Neuronal stem cell (in vitro differentiated cells): Measurements from ENCODE around the gene MLLT3.

Experiments
- DNase-seq: peaks from one replicate; pipeline ENCODE4 v3.0.0-alpha.2; 2013; ENCODE audit warnings: low spot score
- H2AFZ ChIP-seq: one replicate; pipeline ENCODE4 v1.6.1; 2013; ENCODE audit warnings: mild to moderate bottlenecking, low read length, inconsistent platforms
- H2AK5ac ChIP-seq: 2 replicates; pipeline ENCODE4 v1.6.1; 2013; ENCODE audit warnings: low read depth, mild to moderate bottlenecking, inconsistent platforms, low read length, moderate library complexity, mixed read lengths
- H2BK120ac ChIP-seq: 2 replicates; pipeline ENCODE4 v1.6.1; 2013; ENCODE audit warnings: low read depth, mild to moderate bottlenecking, inconsistent platforms, low read length, moderate library complexity, mixed read lengths
- H2BK12ac ChIP-seq: one replicate; pipeline ENCODE4 v1.6.1; 2013; ENCODE audit warnings: low read length, inconsistent platforms
- H2BK15ac ChIP-seq: 2 replicates; pipeline ENCODE4 v1.6.1; 2013; ENCODE audit warnings: mild to moderate bottlenecking, low read length, inconsistent platforms, mixed read lengths
- H2BK5ac ChIP-seq: one replicate; pipeline ENCODE4 v1.6.1; 2013; ENCODE audit warnings: inconsistent platforms, mild to moderate bottlenecking, low read length, moderate library complexity
- H3K14ac ChIP-seq: one replicate; pipeline ENCODE4 v1.6.1; 2013; ENCODE audit warnings: low read length, inconsistent platforms
- H3K18ac ChIP-seq: 2 replicates; pipeline ENCODE4 v1.6.1; 2013; ENCODE audit warnings: low read length, inconsistent platforms
- H3K23ac ChIP-seq: 2 replicates; pipeline ENCODE4 v1.6.1; 2013; ENCODE audit warnings: low read depth, mild to moderate bottlenecking, mixed read lengths, low read length, inconsistent platforms; ENCODE audit not compliant: poor library complexity
- H3K27ac ChIP-seq: replicated peaks from 3 replicates; pipeline ENCODE4 v1.5.1; 2013; ENCODE audit warnings: low read length, inconsistent platforms
- H3K27me3 ChIP-seq, 3 experiments: 2 replicates each; pipeline ENCODE4 v1.6.1; 2013; ENCODE audit warnings: low read length in 3 of 3, mild to moderate bottlenecking in 2 of 3, inconsistent platforms in 1 of 3, low read depth in 1 of 3, mixed read lengths in 1 of 3, moderate library complexity in 1 of 3; ENCODE audit not compliant: control insufficient read depth in 3 of 3, insufficient read depth in 3 of 3
- H3K36me3 ChIP-seq, 2 donors: replicated peaks in 1 of 2; 2 replicates each; pipeline ENCODE4 v1.6.1; 2013; ENCODE audit warnings: low read length in 2 of 2; ENCODE audit not compliant: control insufficient read depth in 2 of 2, insufficient read depth in 2 of 2
- H3K4ac ChIP-seq: 2 replicates; pipeline ENCODE4 v1.6.1; 2013; ENCODE audit warnings: inconsistent platforms, mild to moderate bottlenecking, low read length, moderate library complexity
- H3K4me1 ChIP-seq, 2 donors: 1 replicate in 1 of 2; 2 replicates in 1 of 2; pipeline ENCODE4 v1.6.1; 2013; ENCODE audit warnings: low read length in 2 of 2, low read depth in 1 of 2; ENCODE audit not compliant: control insufficient read depth in 2 of 2, insufficient read depth in 1 of 2
- H3K4me2 ChIP-seq: one replicate; pipeline ENCODE4 v1.6.1; 2013; ENCODE audit warnings: mild to moderate bottlenecking, low read length, inconsistent platforms; ENCODE audit not compliant: insufficient read depth, poor library complexity, severe bottlenecking
- H3K4me3 ChIP-seq, 2 donors: 2 replicates each; pipeline ENCODE4 v1.5.1; 2013; ENCODE audit warnings: low read length in 2 of 2, mild to moderate bottlenecking in 2 of 2, inconsistent platforms in 1 of 2, moderate library complexity in 1 of 2
- H3K79me1 ChIP-seq: one replicate; pipeline ENCODE4 v1.6.1; 2013; ENCODE audit warnings: low read depth, mild to moderate bottlenecking, inconsistent platforms, low read length, moderate library complexity
- H3K9ac ChIP-seq: one replicate; pipeline ENCODE4 v1.6.1; 2013; ENCODE audit warnings: mild to moderate bottlenecking, low read depth, low read length, inconsistent platforms; ENCODE audit not compliant: poor library complexity
- H3K9me3 ChIP-seq, 2 donors: replicated peaks in 1 of 2; 2 replicates each; pipeline versions ENCODE3 to v1.6.1; 2013; ENCODE audit warnings: low read length in 2 of 2, mild to moderate bottlenecking in 2 of 2, inconsistent platforms in 1 of 2, low read depth in 1 of 2, mixed read lengths in 1 of 2, moderate library complexity in 1 of 2; ENCODE audit not compliant: control insufficient read depth in 2 of 2, insufficient read depth in 1 of 2
- H4K8ac ChIP-seq: one replicate; pipeline ENCODE4 v1.6.1; 2013; ENCODE audit warnings: low read depth, mild to moderate bottlenecking, inconsistent platforms, low read length, moderate library complexity
- H4K91ac ChIP-seq: one replicate; pipeline ENCODE4 v1.6.1; 2013; ENCODE audit warnings: low read length, low read depth, mild to moderate bottlenecking, inconsistent platforms; ENCODE audit not compliant: poor library complexity
- WGBS, 2 donors: extraction: QIAGEN DNeasy Blood & Tissue Kit; methylation state at CpG; one replicate each; pipeline ENCODE4 v1.1.7; 2013; ENCODE audit warnings: missing lambda C conversion rate in 2 of 2, mixed read lengths in 1 of 2; ENCODE audit not compliant: insufficient read length in 2 of 2, insufficient replicate concordance in 1 of 2; ENCODE audit errors: extremely low coverage in 2 of 2; 5-methylcytosine and 5-hydroxymethylcytosine counted together

Gene MLLT3

GRCh38 chr9:20490246-20490834, 132.0 kb downstream of the MLLT3 start:
- Histone ChIP-seq H3K27ac (no peak overlapping the region), H3K4me1 (peaks cover 0 to 4% of the 10 kb centered on the region in 2 donors), H3K9ac (no peak overlapping the region), H3K23ac (no peak overlapping the region), H3K4ac (no peak overlapping the region), H3K79me1 (no peaks in the 10 kb centered on the region), H2BK12ac (no peak overlapping the region), H3K27me3 (no peaks in the 10 kb centered on the region), H3K4me3 (no peak overlapping the region), H4K91ac (no peak overlapping the region), H3K4me2 (no peak overlapping the region), H3K14ac (no peak overlapping the region), H4K8ac (no peak overlapping the region), H2BK15ac (no peak overlapping the region), H3K36me3 (no peaks in the 10 kb centered on the region), H3K18ac (no peak overlapping the region), H2AK5ac (no peak overlapping the region), H2BK120ac (no peak overlapping the region), H2AFZ (no peak overlapping the region), H3K9me3 (no peaks in the 10 kb centered on the region), H2BK5ac (no peak overlapping the region)
- no peak for DNase-seq
- no CpG with 5 or more reads among the region's 4 CpGs for WGBS, 2 donors

DNA sequence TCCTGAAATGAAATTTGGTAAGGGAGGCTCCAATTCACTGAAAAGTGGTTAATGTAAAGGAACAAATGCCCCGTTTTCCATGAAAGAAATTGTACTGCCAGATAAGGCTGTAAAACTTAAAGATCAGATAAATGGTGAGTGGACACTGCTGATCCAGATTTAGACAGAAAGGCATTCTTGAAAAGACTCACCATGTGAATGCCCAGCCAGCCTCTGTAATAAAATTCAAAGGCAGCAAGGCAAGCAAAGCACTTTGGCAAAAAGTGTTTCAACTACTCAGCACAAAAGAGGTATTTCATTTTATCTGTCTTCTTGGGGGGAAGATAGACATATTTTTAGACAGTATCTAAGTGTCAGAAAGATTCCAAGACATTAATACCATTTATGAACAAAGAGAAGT, 133.6 kb downstream of the MLLT3 start:
- H3K36me3 ChIP-seq, result no peaks in the 10 kb centered on the region
- no peak overlapping the region for H3K27ac ChIP-seq
- no peak for DNase-seq
- no peak overlapping the region for H4K8ac ChIP-seq
- H2BK15ac ChIP-seq, result no peak overlapping the region
- no peak overlapping the region for H3K9ac ChIP-seq
- H3K4ac ChIP-seq, result no peak overlapping the region
- H3K4me2 ChIP-seq, result no peak overlapping the region
- H2BK5ac ChIP-seq, result no peak overlapping the region
- no peak overlapping the region for H2AK5ac ChIP-seq
- no peak overlapping the region for H3K4me3 ChIP-seq
- H3K9me3 ChIP-seq, result no peaks in the 10 kb centered on the region
- H4K91ac ChIP-seq, result no peak overlapping the region
- H2BK120ac ChIP-seq, result no peak overlapping the region
- H3K14ac ChIP-seq, result no peak overlapping the region
- H2BK12ac ChIP-seq, result no peak overlapping the region
- no peak overlapping the region for H3K23ac ChIP-seq
- WGBS, 2 donors, result no CpG with 5 or more reads among the region's 1 CpG
- H3K4me1 ChIP-seq, result peaks cover 0 to 4% of the 10 kb centered on the region in 2 donors
- no peaks in the 10 kb centered on the region for H3K79me1 ChIP-seq
- H3K27me3 ChIP-seq, result no peaks in the 10 kb centered on the region
- H3K18ac ChIP-seq, result no peak overlapping the region
- no peak overlapping the region for H2AFZ ChIP-seq

GRCh38 chr9:20486552-20486951, 135.7 kb downstream of the MLLT3 start:
- no peak overlapping the region for H2BK12ac ChIP-seq
- no peak overlapping the region for H3K4me2 ChIP-seq
- no peak overlapping the region for H2AFZ ChIP-seq
- no peak overlapping the region for H2AK5ac ChIP-seq
- no peaks in the 10 kb centered on the region for H3K36me3 ChIP-seq
- no peak overlapping the region for H3K9ac ChIP-seq
- no peaks in the 10 kb centered on the region for H3K9me3 ChIP-seq
- peaks cover 0 to 4% of the 10 kb centered on the region in 2 donors for H3K4me1 ChIP-seq
- H3K27me3 ChIP-seq, result no peaks in the 10 kb centered on the region
- H3K4ac ChIP-seq, result no peak overlapping the region
- no CpG with 5 or more reads among the region's 4 CpGs for WGBS, 2 donors
- no peak overlapping the region for H3K27ac ChIP-seq
- H2BK5ac ChIP-seq, result no peak overlapping the region
- no peak overlapping the region for H4K91ac ChIP-seq
- no peak overlapping the region for H3K18ac ChIP-seq
- DNase-seq, result no peak
- no peak overlapping the region for H4K8ac ChIP-seq
- H2BK15ac ChIP-seq, result no peak overlapping the region
- no peak overlapping the region for H3K4me3 ChIP-seq
- H2BK120ac ChIP-seq, result no peak overlapping the region
- H3K14ac ChIP-seq, result no peak overlapping the region
- H3K79me1 ChIP-seq, result no peaks in the 10 kb centered on the region
- H3K23ac ChIP-seq, result no peak overlapping the region

GRCh38 chr9:20481437-20481836, 140.9 kb downstream of the MLLT3 start:
- Histone ChIP-seq H3K36me3 (no peaks in the 10 kb centered on the region), H2BK15ac (no peak overlapping the region), H2AFZ (no peak overlapping the region), H2BK12ac (no peak overlapping the region), H2BK5ac (no peak overlapping the region), H3K4ac (no peak overlapping the region), H3K9ac (no peak overlapping the region), H3K23ac (no peak overlapping the region), H3K18ac (no peak overlapping the region), H3K27me3 (no peaks in the 10 kb centered on the region), H3K4me1 (peaks cover 3 to 6% of the 10 kb centered on the region in 2 donors), H3K4me2 (no peak overlapping the region), H3K14ac (no peak overlapping the region), H3K27ac (no peak overlapping the region), H3K4me3 (no peak overlapping the region), H4K8ac (no peak overlapping the region), H2BK120ac (no peak overlapping the region), H3K79me1 (no peaks in the 10 kb centered on the region), H3K9me3 (no peaks in the 10 kb centered on the region), H4K91ac (no peak overlapping the region), H2AK5ac (no peak overlapping the region)
- DNase-seq, result no peak
- no CpG with 5 or more reads among the region's 5 CpGs for WGBS, 2 donors
